Stimulated activated CD8-positive, alpha-beta memory T cell treated with anti-CD3 and anti-CD28 coated beads, Interleukin-12 subunit alpha, Interleukin-12 subunit beta, amount 100 ng/mL, for 24 hours (primary cell): ENCODE data around the gene LCP2.

Source experiments
- DNase-seq: peaks from one replicate; pipeline ENCODE4 v3.0.0-alpha.2; 2020; ENCODE audit errors: extremely low read depth

Gene LCP2

GRCh38 chr5:170296036-170296934, 1.3 kb downstream of the LCP2 start:
- DNase-seq = no peak

GRCh38 chr5:170294556-170294955, 3.0 kb downstream of the LCP2 start:
- no peak for DNase-seq

- no peak for DNase-seq
Observed at GRCh38 chr5:170294057-170294456, 3.5 kb downstream of the LCP2 start.

GRCh38 chr5:170293273-170293672, 4.3 kb downstream of the LCP2 start:
- no peak for DNase-seq

GRCh38 chr5:170292179-170293104, 5.1 kb downstream of the LCP2 start:
- no peak for DNase-seq

GRCh38 chr5:170290498-170290897, 7.1 kb downstream of the LCP2 start:
- no peak for DNase-seq

GRCh38 chr5:170289764-170290163, 7.8 kb downstream of the LCP2 start:
- no peak for DNase-seq

GRCh38 chr5:170289121-170289520, 8.5 kb downstream of the LCP2 start:
- DNase-seq = no peak

- no peak for DNase-seq
Observed at GRCh38 chr5:170288551-170288950, 9.0 kb downstream of the LCP2 start.

GRCh38 chr5:170288151-170288550, 9.4 kb downstream of the LCP2 start:
- DNase-seq = no peak

GRCh38 chr5:170287532-170287931, 10.0 kb downstream of the LCP2 start:
- DNase-seq = no peak

- DNase-seq = no peak
Observed at GRCh38 chr5:170286386-170286925, 11.1 kb downstream of the LCP2 start.

GRCh38 chr5:170285181-170285580, 12.4 kb downstream of the LCP2 start:
- no peak for DNase-seq

GRCh38 chr5:170284231-170284630, 13.3 kb downstream of the LCP2 start:
- DNase-seq = no peak

- no peak for DNase-seq
Observed at GRCh38 chr5:170283296-170283695, 14.3 kb downstream of the LCP2 start.

GRCh38 chr5:170280011-170280493, 17.5 kb downstream of the LCP2 start:
- DNase-seq = no peak

GRCh38 chr5:170279459-170279817, 18.1 kb downstream of the LCP2 start:
- DNase-seq = no peak

GRCh38 chr5:170278611-170279458, 18.7 kb downstream of the LCP2 start:
- peak; percentile 77 for DNase-seq

- no peak for DNase-seq
Observed at GRCh38 chr5:170277867-170278281, 19.7 kb downstream of the LCP2 start.

- no peak for DNase-seq
Observed at GRCh38 chr5:170276140-170276539, 21.4 kb downstream of the LCP2 start.

GRCh38 chr5:170275376-170275994, 22.1 kb downstream of the LCP2 start:
- DNase-seq = no peak
